ENCODE results near the gene ARID5A.

ARID5A gene

GRCh38 chr2:96528006-96528699 lies 8.4 kb upstream of the ARID5A start:
- no peak for DNase-seq (ENCODE audit: low spot score)

GRCh38 chr2:96528700-96529375 lies 7.7 kb upstream of the ARID5A start:
- DNase-seq (ENCODE audit: low spot score), result no peak

GRCh38 chr2:96529376-96530143 lies 7.0 kb upstream of the ARID5A start:
- DNase-seq (ENCODE audit: low spot score), result no peak

- no peak for DNase-seq (ENCODE audit: low spot score)
Measured at GRCh38 chr2:96530144-96530430, 6.5 kb upstream of the ARID5A start.

- no peak for DNase-seq (ENCODE audit: low spot score)
Measured at GRCh38 chr2:96530474-96531357, 5.8 kb upstream of the ARID5A start.

- DNase-seq (ENCODE audit: low spot score), result no peak
Measured at GRCh38 chr2:96531366-96531765, 5.2 kb upstream of the ARID5A start.

GRCh38 chr2:96531872-96532505 lies 4.6 kb upstream of the ARID5A start:
- DNase-seq (ENCODE audit: low spot score), result peak; percentile 82

GRCh38 chr2:96532641-96533291 lies 3.8 kb upstream of the ARID5A start:
- DNase-seq (ENCODE audit: low spot score), result no peak

- DNase-seq (ENCODE audit: low spot score), result peak; percentile 37
Measured at GRCh38 chr2:96533292-96534073, 3.1 kb upstream of the ARID5A start.

- no peak for DNase-seq (ENCODE audit: low spot score)
Measured at GRCh38 chr2:96534141-96534540, 2.4 kb upstream of the ARID5A start.

GRCh38 chr2:96534701-96535181 lies 1.8 kb upstream of the ARID5A start:
- no peak for DNase-seq (ENCODE audit: low spot score)

GRCh38 chr2:96535331-96535730 lies 1.2 kb upstream of the ARID5A start:
- DNase-seq (ENCODE audit: low spot score), result no peak

GRCh38 chr2:96537066-96537733 lies 648 bp downstream of the ARID5A start:
- no peak for DNase-seq (ENCODE audit: low spot score)

GRCh38 chr2:96537734-96538486 lies 1.4 kb downstream of the ARID5A start:
- no peak for DNase-seq (ENCODE audit: low spot score)

GRCh38 chr2:96538487-96539214 lies 2.1 kb downstream of the ARID5A start:
- peak; percentile 78 for DNase-seq (ENCODE audit: low spot score)

GRCh38 chr2:96539215-96539920 lies 2.8 kb downstream of the ARID5A start:
- DNase-seq (ENCODE audit: low spot score), result no peak

GRCh38 chr2:96540136-96540535 lies 3.6 kb downstream of the ARID5A start:
- no peak for DNase-seq (ENCODE audit: low spot score)
